ENCODE measurements around the gene CACNB3. TPM values are rescaled to one million over a fixed set of nuclear protein-coding genes. Genes with fewer than 3 reads are reported as not detected.

CACNB3 gene
- total RNA-seq, 1 donor = 15.2 TPM

GRCh38 chr12:48781750-48782456 is 36.4 kb upstream of the CACNB3 start:
- no peak overlapping the region for H2AFZ ChIP-seq (ENCODE audit: low read length)
- no peak for TF ChIP-seq CTCF (IDR thresholded peaks at IDR 0.05; ENCODE audit: extremely low read depth, low read depth, low read length)
- H3K27ac ChIP-seq (ENCODE audit: low read depth, low read length) = no peak overlapping the region
- no peaks in the 10 kb centered on the region for H3K9me3 ChIP-seq (ENCODE audit: low read depth, low read length)
- H3K79me2 ChIP-seq (ENCODE audit: insufficient read depth, low read length) = peaks cover 71% of the 10 kb centered on the region
- H3K4me1 ChIP-seq (ENCODE audit: insufficient read depth, low read length) = peaks cover 23% of the 10 kb centered on the region
- no peak overlapping the region for H3K4me3 ChIP-seq (ENCODE audit: insufficient read depth, low read length)
- H3K36me3 ChIP-seq (ENCODE audit: insufficient read depth, low read length) = peaks cover 19% of the 10 kb centered on the region
- no peak overlapping the region for H3K4me2 ChIP-seq (ENCODE audit: insufficient read depth, low read length)
- peak; percentile 59 for DNase-seq (ENCODE audit: insufficient read length, low spot score, missing footprints)
- H4K20me1 ChIP-seq (ENCODE audit: insufficient read depth, low read length) = peaks cover 43% of the 10 kb centered on the region
- H3K27me3 ChIP-seq (ENCODE audit: insufficient read depth, low read length) = no peaks in the 10 kb centered on the region

- H3K27me3 ChIP-seq (ENCODE audit: insufficient read depth, low read length) = no peaks in the 10 kb centered on the region
- peaks cover 12% of the 10 kb centered on the region for H3K36me3 ChIP-seq (ENCODE audit: insufficient read depth, low read length)
- no peak overlapping the region for H3K4me3 ChIP-seq (ENCODE audit: insufficient read depth, low read length)
- no peak for DNase-seq (ENCODE audit: insufficient read length, low spot score, missing footprints)
- H3K4me2 ChIP-seq (ENCODE audit: insufficient read depth, low read length) = no peak overlapping the region
- no peak for TF ChIP-seq CTCF (IDR thresholded peaks at IDR 0.05; ENCODE audit: extremely low read depth, low read depth, low read length)
- no peak overlapping the region for H2AFZ ChIP-seq (ENCODE audit: low read length)
- H3K9me3 ChIP-seq (ENCODE audit: low read depth, low read length) = no peaks in the 10 kb centered on the region
- H3K27ac ChIP-seq (ENCODE audit: low read depth, low read length) = no peak overlapping the region
- peaks cover 44% of the 10 kb centered on the region for H4K20me1 ChIP-seq (ENCODE audit: insufficient read depth, low read length)
- peaks cover 78% of the 10 kb centered on the region for H3K79me2 ChIP-seq (ENCODE audit: insufficient read depth, low read length)
- peaks cover 31% of the 10 kb centered on the region for H3K4me1 ChIP-seq (ENCODE audit: insufficient read depth, low read length)
Measured at GRCh38 chr12:48782457-48783395, 35.6 kb upstream of the CACNB3 start.

GRCh38 chr12:48783432-48783831 is 34.9 kb upstream of the CACNB3 start:
- TF ChIP-seq CTCF (IDR thresholded peaks at IDR 0.05; ENCODE audit: extremely low read depth, low read depth, low read length) = no peak
- peaks cover 9% of the 10 kb centered on the region for H3K36me3 ChIP-seq (ENCODE audit: insufficient read depth, low read length)
- DNase-seq (ENCODE audit: insufficient read length, low spot score, missing footprints) = peak; percentile 64
- no peak overlapping the region for H2AFZ ChIP-seq (ENCODE audit: low read length)
- H3K27ac ChIP-seq (ENCODE audit: low read depth, low read length) = no peak overlapping the region
- no peak overlapping the region for H3K4me2 ChIP-seq (ENCODE audit: insufficient read depth, low read length)
- H3K4me3 ChIP-seq (ENCODE audit: insufficient read depth, low read length) = no peak overlapping the region
- H3K27me3 ChIP-seq (ENCODE audit: insufficient read depth, low read length) = no peaks in the 10 kb centered on the region
- H3K79me2 ChIP-seq (ENCODE audit: insufficient read depth, low read length) = peaks cover 78% of the 10 kb centered on the region
- H3K4me1 ChIP-seq (ENCODE audit: insufficient read depth, low read length) = peaks cover 36% of the 10 kb centered on the region
- H4K20me1 ChIP-seq (ENCODE audit: insufficient read depth, low read length) = peaks cover 37% of the 10 kb centered on the region
- H3K9me3 ChIP-seq (ENCODE audit: low read depth, low read length) = no peaks in the 10 kb centered on the region
